Smooth muscle cell (in vitro differentiated cells): ENCODE results near the gene PAK3. TPM values are rescaled to one million over a fixed set of nuclear protein-coding genes. Genes with fewer than 3 reads are reported as not detected.

Experiments
- DNase-seq: peaks from one replicate; lab custom pipeline; 2025; ENCODE audit not compliant: unreplicated experiment; lab: John Stamatoyannopoulos, UW
- H2AFZ ChIP-seq: fragments of 200-600 bp; sonication (generic); 2 replicates; pipeline ENCODE4 v1.6.0; 2016; ENCODE audit warnings: antibody characterized with exemption, low read depth, mild to moderate bottlenecking
- H3F3A ChIP-seq: fragments of 200-600 bp; sonication (generic); 2 replicates; pipeline ENCODE4 v1.6.0; 2017; ENCODE audit warnings: antibody characterized with exemption, low read depth
- H3K27ac ChIP-seq: fragments of 200-600 bp; sonication (generic); 2 replicates; pipeline ENCODE4 v1.5.1; 2016; ENCODE audit warnings: low read depth, mild to moderate bottlenecking
- H3K27me3 ChIP-seq: fragments of 200-600 bp; sonication (generic); 2 replicates; pipeline ENCODE4 v1.6.1; 2016; ENCODE audit warnings: low read depth, mild to moderate bottlenecking
- H3K36me3 ChIP-seq: fragments of 200-600 bp; sonication (generic); 2 replicates; pipeline ENCODE4 v1.5.1; 2016; ENCODE audit warnings: low read depth
- H3K4me1 ChIP-seq: fragments of 200-600 bp; sonication (generic); 2 replicates; pipeline ENCODE4 v1.5.1; 2016; ENCODE audit warnings: low read depth
- H3K4me2 ChIP-seq: fragments of 200-600 bp; sonication (generic); 2 replicates; pipeline ENCODE4 v1.6.0; 2016; ENCODE audit warnings: mild to moderate bottlenecking
- H3K4me3 ChIP-seq: fragments of 200-600 bp; sonication (generic); 2 replicates; pipeline ENCODE4 v1.5.1; 2016; ENCODE audit warnings: mild to moderate bottlenecking
- H3K79me2 ChIP-seq: fragments of 200-600 bp; sonication (generic); 2 replicates; pipeline ENCODE4 v1.6.0; 2016; ENCODE audit warnings: low read depth, mild to moderate bottlenecking
- H3K9ac ChIP-seq: fragments of 200-600 bp; sonication (generic); 2 replicates; pipeline ENCODE4 v1.6.0; 2016; ENCODE audit warnings: low read depth
- H3K9me3 ChIP-seq: fragments of 200-600 bp; sonication (generic); replicated peaks from 2 replicates; pipeline ENCODE4 v1.5.1; 2016; ENCODE audit warnings: low read depth
- H4K20me1 ChIP-seq: fragments of 200-600 bp; sonication (generic); 2 replicates; pipeline ENCODE4 v1.6.0; 2016; ENCODE audit warnings: low read depth
- CTCF ChIP-seq: fragments of 200-600 bp; sonication (generic); IDR thresholded peaks from 2 replicates; pipeline ENCODE4 v1.5.1; 2017; ENCODE audit warnings: borderline replicate concordance, mild to moderate bottlenecking, antibody characterized with exemption; ENCODE audit not compliant: insufficient read depth, poor library complexity, severe bottlenecking
- WGBS: methylation state at CpG from one replicate; pipeline ENCODE4 v1.1.7; 2016; ENCODE audit warnings: low lambda C conversion rate; 5-methylcytosine and 5-hydroxymethylcytosine counted together
- polyA plus RNA-seq: library from polyadenylated mRNA; unstranded; fragments of >200 nt; fragmentation: Nextera tagmentation; extraction: Ambion mirVana; gene quantifications from 2 replicates; pipeline ENCODE4 v1.2.1, GENCODE V29; 2016
- total RNA-seq: library from RNA; depleted of rRNA; stranded (reverse); fragments of >200 nt; gene quantifications from 2 replicates; pipeline ENCODE4 v1.2.3, GENCODE V29; 2014

The PAK3 gene
- total and polyA plus RNA-seq, 2 experiments from 2014 or later, result 0.04 to 0.14 TPM

- Histone ChIP-seq H3K4me2 (no peak overlapping the region), H3K9ac (no peak overlapping the region), H3K4me3 (no peak overlapping the region), H3K27ac (peak overlapping the region; percentile 49), H3K36me3 (no peaks in the 10 kb centered on the region), H3K4me1 (peaks cover 24% of the 10 kb centered on the region), H3K27me3 (no peaks in the 10 kb centered on the region), H3K79me2 (no peaks in the 10 kb centered on the region), H2AFZ (no peak overlapping the region), H3F3A (no peaks in the 10 kb centered on the region), H3K9me3 (no peaks in the 10 kb centered on the region), H4K20me1 (no peaks in the 10 kb centered on the region)
- DNase-seq, result no peak
- no peak for TF ChIP-seq CTCF
- 50% methylated on average over 3 of the region's 3 CpGs for WGBS
Measured at GRCh38 chrX:111262086-111262485, 166.1 kb downstream of the PAK3 start.

DNA sequence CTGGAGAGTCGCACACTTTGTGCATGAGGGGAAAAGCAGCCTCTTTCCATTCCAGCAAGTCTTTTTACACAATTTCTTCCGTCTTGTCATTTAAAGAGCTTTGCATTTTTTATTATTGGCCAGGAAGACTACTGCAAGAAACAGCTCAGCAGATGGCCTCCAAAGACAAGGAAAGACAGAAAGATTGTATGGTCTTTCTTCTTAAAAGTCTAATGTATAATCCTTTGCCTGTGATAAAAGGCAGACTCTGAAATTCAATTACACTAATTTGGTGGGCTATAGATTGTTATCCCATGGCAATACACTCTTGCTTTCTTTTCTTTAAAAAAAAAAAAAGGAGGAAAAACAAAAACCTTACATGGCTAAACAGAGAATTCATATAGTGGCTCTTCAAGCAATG lies 168.4 kb downstream of the PAK3 start:
- Histone ChIP-seq H3K27me3 (no peaks in the 10 kb centered on the region), H3K9ac (no peak overlapping the region), H3K9me3 (no peaks in the 10 kb centered on the region), H3K36me3 (no peaks in the 10 kb centered on the region), H3K4me2 (no peak overlapping the region), H3K27ac (no peak overlapping the region), H2AFZ (no peak overlapping the region), H4K20me1 (no peaks in the 10 kb centered on the region), H3K4me1 (peaks cover 26% of the 10 kb centered on the region), H3K79me2 (no peaks in the 10 kb centered on the region), H3F3A (no peaks in the 10 kb centered on the region), H3K4me3 (no peak overlapping the region)
- no peak for TF ChIP-seq CTCF
- WGBS, result 80% methylated on average over 2 of the region's 2 CpGs
- DNase-seq, result no peak

GRCh38 chrX:111265486-111265885 lies 169.5 kb downstream of the PAK3 start:
- H3K9ac ChIP-seq, result no peak overlapping the region
- no peak overlapping the region for H3K4me2 ChIP-seq
- no peaks in the 10 kb centered on the region for H3K27me3 ChIP-seq
- H3K4me1 ChIP-seq, result peaks cover 26% of the 10 kb centered on the region
- no peaks in the 10 kb centered on the region for H3K9me3 ChIP-seq
- DNase-seq, result no peak
- no peaks in the 10 kb centered on the region for H3K79me2 ChIP-seq
- 67% methylated on average over 2 of the region's 2 CpGs for WGBS
- H3F3A ChIP-seq, result no peaks in the 10 kb centered on the region
- H3K4me3 ChIP-seq, result no peak overlapping the region
- no peak for TF ChIP-seq CTCF
- no peaks in the 10 kb centered on the region for H4K20me1 ChIP-seq
- H2AFZ ChIP-seq, result no peak overlapping the region
- no peaks in the 10 kb centered on the region for H3K36me3 ChIP-seq
- H3K27ac ChIP-seq, result no peak overlapping the region

GRCh38 chrX:111268506-111268905 lies 172.5 kb downstream of the PAK3 start:
- no peak overlapping the region for H2AFZ ChIP-seq
- peaks cover 12% of the 10 kb centered on the region for H3K4me1 ChIP-seq
- H3K27me3 ChIP-seq, result no peaks in the 10 kb centered on the region
- no peaks in the 10 kb centered on the region for H3F3A ChIP-seq
- H3K79me2 ChIP-seq, result no peaks in the 10 kb centered on the region
- WGBS, result 59% methylated on average over 2 of the region's 2 CpGs
- DNase-seq, result no peak
- no peak for TF ChIP-seq CTCF
- H3K9ac ChIP-seq, result no peak overlapping the region
- H3K36me3 ChIP-seq, result no peaks in the 10 kb centered on the region
- H3K27ac ChIP-seq, result no peak overlapping the region
- no peaks in the 10 kb centered on the region for H4K20me1 ChIP-seq
- no peaks in the 10 kb centered on the region for H3K9me3 ChIP-seq
- peak overlapping the region; percentile 38 for H3K4me3 ChIP-seq
- no peak overlapping the region for H3K4me2 ChIP-seq
